GDM1 (cell line): Measurements from ENCODE around the gene STARD13.
"Not testable (repeated sequence)": the region's sequence is repeated elsewhere in the genome, so short reads cannot be mapped to it uniquely, and the experiment has no call there.

Experiments used
- DNase-seq: peaks from one replicate; lab custom pipeline; 2025; lab: John Stamatoyannopoulos, UW

Gene STARD13

DNA sequence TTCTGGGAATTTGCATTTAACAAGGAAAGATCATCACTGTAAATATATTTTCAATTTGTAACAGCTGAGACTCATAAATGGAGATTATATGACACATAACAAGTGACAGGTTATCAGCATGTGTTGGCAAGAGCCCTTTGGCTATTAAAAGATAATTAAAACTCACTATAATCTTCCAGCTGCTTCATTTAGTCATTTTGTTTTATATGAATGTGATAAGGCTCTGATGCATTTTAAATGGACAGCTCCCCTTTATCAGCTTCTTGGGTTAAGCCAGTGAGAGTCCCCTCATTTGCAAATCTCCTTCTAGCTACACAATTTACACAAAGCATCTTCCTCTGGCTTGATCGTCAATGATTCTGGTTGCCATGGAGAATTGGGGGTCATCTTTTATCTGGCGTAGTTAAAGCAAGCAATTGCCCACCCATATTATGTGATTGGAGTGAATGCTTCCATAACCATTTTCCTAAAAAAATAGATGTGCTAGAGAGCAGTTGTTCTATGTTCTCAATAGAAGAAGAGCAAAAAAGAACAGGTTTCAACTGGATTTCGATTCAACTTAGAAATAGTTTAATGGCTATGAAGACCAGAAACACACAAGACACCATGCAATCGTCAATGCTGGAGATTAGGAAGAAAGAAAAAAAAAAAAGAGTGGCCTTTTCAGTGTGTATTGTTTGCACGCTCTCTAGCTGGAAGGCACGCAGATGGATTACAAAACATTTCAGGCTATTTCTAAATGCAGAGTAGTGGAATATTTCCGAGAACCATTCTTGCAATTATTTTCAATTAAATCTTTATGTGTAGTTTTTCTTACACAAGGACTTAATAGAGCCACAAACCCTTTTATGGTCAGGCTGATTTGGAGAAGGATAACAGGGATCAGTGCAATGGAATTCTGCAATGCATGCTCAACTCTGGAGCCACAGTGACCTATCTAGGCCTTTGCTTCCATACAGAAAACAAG is 27.4 kb downstream of the STARD13 start:
- DNase-seq = no peak

DNA sequence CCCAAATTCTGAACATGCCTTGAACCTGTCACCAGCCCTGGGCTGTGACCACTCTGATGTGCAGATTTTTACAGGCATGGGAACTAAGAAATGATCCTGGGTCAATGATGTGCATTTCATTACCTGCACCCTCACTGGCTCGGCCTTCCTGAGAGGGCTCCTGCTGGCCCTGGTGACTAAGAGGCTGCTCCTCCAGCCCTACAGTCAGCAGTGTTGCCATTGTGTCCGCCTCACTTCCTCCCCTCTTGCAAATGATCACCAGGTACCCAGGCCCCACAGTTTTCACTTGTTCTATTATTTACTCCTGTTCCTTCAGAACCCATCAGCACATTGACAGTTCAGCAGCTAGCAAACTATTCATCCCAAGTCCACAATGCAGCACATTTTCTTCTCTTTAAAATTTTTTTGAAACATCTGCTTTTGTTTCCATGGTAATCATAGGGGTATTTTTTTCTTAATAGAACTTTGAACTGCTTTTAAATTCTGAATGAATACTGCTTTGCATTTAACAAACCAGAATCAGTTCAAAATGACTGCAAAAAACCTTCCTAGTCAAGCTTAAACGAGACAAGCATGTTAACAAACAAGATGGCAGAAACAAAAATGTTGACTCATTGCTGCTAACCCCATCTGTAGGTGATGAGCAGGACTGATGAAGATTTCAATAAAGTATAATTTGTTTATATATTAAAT is 29.3 kb downstream of the STARD13 start:
- DNase-seq = no peak

DNA sequence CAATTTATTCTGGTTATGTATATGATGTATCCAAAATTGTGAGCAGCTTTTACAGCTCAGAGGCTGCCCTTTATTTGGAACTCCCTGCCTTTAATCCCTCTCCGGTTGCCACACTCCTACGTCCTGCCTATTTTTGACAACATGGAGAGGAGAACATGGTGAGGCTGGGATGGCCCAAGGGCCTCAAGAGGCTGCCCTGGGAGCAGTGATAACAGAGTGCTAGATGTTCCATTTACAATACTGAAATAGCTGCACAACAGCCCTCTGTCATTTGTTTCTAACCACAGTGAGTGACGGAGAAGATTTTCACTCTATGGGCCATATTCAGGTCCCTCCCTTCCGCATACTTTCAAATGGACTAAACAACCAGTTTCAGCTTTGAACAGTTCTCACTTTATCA is 33.4 kb downstream of the STARD13 start:
- DNase-seq = no peak

DNA sequence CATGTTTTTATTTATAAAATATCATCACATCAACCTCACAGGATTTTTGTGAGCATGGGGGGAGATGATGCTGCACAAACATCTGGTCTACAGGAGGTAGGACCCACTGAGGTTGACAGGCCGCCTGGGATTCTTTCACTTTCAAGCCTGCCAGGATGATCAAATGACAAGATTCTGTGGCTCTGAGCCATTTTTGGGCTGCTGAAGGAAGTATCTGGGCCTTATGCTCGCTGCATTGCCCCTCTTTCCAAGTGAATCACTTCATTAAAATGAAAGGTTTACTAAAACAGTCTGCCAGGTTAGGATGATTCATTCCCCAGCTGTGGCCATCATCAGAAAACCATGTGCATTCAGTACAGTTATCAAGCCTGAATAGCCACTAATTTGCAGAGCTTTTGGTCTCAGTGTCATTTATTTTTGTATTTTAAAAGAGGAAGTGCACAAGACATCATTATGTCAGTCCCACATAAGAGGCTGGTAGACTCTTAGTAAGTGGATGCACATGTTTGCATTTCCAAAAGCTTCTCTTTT is 34.4 kb downstream of the STARD13 start:
- peak; percentile 66 for DNase-seq

DNA sequence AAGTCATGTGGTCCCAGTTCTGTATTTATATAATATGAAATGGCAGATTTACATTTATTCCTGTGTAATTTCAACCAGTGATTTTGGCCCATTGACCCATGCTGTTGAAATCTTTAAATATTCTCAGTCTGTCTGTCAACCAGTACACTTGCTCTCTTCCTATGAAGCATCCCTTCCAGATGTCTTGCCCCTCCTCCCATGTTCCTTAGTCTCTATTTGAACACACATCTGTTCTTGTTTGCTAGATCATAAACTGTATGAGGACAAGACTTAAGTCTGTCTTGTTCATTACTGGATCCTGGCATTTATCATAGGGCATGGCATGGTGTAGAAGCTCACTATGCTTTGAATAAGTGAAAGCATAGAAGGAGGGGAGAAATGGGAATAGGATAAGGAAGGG is 34.9 kb downstream of the STARD13 start:
- no peak for DNase-seq

DNA sequence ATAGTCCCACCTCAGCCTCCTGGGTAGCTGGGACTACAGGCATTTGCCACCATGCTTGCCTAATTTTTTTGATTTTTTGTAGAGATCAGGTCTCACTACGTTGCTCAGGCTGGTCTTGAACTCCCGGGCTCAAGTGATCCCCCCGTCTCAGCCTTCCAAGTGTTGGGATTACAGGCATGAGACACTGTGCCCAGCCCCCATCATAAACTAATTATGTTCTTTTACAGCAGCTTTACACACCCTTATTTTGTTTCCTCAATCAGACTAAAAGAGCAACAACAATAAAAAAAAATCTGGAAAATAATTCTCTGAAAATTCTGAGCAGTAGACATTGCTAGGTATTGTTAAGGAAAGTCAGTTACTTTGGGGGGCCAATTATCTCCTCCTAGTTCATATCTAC is 35.7 kb downstream of the STARD13 start:
- DNase-seq = no peak

DNA sequence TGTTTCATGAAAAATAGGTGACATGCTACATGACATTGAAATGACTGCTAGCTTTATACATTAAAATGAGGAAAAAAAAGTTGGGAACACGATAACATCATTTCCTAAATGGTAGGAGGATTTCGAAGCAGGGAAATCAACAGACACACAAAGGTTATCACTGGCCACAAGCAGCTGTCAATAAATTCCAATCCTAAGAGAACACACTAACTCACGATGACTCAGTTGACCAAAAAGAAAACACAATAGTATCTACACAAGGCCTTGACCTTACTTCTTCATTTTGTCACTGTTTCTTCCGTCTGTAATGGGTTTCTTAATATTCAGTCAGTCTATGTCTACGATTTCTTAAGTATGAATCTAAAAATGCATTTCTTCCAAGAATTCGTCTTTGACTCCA is 36.5 kb downstream of the STARD13 start:
- DNase-seq = no peak

DNA sequence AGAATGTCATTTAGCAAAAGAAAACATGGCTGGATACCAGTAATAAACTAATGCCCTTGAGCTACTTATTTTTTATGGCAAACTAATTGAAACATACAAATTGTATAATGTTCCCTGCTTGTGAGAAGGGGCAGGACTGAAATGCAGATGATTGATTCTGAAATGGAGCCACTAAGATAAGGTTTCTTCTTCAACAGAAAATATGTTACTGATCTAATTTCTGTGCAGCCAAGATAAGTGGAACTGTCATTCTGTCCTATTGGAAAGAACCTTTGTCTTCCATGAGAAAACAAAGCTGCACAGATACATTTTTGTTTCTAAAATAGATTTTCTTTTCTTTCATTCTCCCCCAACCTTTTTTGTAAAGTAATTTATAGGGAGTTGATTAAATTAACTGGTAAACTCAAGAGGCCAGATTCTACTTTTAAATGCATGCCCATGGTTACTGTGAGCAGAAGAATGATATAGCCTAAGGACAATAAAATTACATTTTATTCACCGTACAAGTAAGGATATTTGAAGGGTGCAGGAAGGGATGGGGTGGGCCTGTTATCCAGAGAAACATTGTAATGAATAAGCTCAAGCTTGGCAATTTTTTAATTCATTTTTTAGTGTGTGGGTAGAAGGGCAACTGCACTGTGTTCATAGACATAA is 39.9 kb downstream of the STARD13 start:
- no peak for DNase-seq

DNA sequence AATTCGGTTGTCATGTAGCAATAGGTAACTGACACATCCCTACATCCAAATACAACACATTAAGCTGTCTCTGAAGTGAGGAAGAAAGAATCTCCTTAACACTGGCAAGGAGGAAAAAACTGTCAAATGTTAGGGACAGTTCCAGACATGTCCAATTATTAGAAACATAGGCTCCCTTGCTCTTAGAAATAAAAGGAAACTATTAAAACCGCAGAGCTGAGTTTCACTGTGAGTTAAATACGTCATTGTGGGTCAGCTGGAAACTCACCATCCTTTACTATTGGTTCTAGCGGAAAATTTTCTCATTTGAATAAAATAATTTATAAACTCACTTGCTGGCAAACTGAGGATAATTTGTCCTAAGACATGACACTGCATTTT is 40.7 kb downstream of the STARD13 start:
- DNase-seq = no peak

DNA sequence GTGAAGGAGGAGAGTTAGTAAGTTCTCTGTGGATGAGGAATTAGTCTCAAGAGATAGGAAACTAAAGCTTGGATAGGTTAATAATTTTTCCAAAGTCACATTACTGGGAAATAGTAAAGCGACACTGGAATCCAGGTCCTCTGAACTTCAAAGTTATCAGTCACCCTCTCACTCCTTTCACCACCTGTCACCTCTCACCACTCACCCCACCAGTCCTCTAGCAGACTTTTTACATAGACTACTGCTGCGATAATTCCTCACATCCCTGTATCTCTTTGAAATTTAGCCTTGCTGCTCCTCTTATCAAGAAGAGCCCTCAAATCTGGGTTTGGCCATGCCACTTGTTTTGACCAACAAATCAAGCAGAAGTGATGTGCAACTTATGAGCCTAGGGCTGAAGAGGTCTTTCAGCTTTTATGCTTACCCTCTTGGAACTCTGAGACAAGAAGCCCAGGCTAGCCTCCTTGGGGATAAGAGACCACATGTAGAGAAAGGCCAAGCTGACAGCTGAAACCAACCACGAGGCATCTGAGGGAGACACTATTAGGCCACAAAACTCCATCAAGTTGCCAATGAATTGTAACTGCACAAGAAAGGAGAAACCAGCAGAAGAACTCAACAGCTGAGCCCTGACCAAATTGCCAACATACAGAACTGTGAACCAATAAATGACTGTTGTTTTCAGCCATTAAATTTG is 41.2 kb downstream of the STARD13 start:
- no peak for DNase-seq

DNA sequence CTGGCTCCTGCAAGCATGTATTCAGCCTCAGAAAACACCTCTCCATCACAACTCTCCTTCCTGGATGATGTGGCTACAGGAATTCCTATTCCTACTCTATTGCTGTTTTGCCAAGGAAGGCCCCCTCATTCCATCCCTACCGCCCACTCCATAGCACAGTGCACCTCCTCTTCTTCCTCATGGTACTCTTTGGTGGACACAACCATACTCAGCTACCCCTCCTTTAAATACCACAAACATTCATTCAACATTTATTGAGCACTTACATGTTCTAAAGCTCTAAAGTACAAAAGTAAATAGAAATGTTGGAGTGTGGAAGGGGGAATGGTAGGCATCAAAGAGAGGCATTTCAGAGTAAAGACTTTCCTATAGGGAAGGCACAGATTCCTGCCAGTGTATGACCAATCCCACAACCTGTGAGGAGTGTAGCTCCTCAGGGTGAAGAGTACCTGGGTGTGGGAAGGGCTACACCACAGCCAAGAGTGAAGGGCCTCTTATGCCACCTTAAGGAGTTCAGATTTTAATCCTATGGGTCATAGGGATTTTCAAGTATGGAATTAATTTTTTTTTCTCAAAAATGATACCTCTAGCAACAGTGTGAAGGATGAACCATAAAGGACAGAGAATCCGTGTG is 42.5 kb downstream of the STARD13 start:
- no peak for DNase-seq

DNA sequence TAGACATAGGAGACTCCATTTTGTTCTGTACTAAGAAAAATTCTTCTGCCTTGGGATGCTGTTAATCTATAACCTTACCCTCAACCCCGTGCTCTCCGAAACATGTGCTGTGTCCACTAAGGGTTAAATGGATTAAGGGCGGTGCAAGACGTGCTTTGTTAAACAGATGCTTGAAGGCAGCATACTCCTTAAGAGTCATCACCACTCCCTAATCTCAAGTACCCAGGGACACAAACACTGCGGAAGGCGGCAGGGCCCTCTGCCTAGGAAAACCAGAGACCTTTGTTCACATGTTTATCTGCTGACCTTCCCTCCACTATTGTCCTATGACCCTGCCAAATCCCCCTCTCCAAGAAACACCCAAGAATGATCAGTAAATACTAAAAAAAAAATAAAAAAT is 43.2 kb downstream of the STARD13 start:
- DNase-seq = not testable (repeated sequence)

DNA sequence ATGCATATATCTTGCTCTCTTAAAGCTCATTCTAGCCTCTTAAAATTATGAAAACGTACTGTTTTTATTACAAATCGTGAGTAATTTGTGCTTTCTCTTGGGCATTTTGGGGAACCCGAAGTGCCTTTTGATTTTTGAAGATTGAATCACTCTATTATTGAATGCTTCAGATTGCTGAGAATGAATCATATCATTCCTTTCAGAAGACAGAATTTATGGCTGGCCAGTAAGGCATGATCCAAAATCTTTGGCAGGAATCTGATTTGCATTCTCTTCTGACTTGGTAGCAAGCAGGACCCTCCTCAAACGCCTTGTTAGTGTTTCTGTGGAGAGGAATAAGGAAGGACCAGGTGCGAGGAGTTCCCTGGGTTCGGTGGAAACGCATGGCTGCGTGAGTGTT is 49.5 kb downstream of the STARD13 start:
- DNase-seq = no peak

DNA sequence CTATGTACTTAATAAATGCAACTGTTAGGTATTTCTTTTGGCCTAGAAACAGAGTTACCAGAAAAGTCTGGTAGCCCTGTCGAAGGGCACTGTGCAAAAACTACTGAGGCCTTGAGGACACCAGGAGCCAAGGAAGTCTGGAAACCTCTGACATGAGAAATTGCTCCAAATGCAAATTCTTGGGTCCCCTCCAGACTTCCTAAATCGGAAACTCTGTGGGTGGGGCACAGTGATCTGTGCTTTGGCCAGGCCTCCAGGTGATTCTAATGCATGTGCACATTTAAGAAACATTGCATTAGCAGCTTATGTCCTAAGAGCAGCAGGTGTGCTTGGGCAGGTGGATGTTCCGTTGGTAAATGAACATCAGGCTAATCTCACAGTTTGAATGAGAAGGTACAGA is 50.0 kb downstream of the STARD13 start:
- no peak for DNase-seq

DNA sequence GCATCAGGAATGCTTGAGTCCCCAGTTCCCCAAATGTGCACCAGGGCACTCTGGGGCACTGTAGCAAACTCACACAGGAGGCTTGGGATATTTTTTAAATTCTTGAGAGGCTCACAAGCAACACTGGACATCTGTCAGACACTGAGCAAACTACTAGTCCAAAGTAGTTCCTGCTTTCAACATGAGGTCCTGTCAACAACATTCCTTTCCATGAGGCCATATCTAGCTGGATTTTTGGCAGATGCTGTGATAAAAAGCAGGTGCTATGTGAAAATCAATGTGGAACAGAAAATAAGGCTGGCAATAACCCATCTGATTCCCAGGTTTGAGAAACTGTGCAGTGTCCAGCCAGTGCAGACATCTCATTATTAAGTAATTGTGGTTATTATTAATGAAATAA is 50.5 kb downstream of the STARD13 start:
- DNase-seq = no peak

DNA sequence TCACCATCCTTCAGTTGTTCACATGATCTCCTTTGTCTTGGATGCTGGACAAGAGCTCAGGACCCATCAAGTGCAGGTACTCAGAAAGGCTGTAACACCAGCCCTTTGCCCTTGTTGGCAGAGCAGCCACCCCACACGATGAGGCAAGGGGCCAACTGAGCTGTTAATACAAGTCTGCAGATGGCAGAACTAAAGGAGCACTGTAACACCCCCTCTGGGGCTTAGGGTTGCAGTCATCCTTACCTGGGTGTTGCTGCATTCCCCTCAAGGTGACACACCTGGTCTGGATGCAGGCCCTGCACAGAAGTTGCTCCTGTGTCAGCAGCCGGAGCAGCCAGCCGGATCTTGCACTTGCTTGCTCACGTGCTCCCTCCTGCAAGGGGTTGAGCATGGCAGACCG is 52.0 kb downstream of the STARD13 start:
- no peak for DNase-seq

DNA sequence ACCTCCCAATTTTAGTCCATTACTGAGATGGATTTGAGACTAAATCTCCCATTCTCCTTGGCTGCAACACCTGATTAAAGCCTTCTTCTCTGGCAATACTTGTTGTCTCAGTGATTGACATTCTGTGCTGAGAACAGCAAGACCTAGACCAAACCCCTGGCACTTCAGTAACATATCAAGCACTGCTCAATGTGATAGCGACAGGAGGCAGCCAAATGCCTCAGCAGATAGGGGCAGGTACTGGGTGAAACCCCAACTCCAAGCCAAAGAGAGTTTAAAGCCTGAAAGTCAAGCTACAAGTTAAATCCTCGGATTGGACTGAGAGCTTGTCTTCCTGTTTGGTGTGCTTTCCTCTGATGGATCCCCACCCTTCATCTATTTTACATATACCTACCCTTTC is 52.7 kb downstream of the STARD13 start:
- no peak for DNase-seq

DNA sequence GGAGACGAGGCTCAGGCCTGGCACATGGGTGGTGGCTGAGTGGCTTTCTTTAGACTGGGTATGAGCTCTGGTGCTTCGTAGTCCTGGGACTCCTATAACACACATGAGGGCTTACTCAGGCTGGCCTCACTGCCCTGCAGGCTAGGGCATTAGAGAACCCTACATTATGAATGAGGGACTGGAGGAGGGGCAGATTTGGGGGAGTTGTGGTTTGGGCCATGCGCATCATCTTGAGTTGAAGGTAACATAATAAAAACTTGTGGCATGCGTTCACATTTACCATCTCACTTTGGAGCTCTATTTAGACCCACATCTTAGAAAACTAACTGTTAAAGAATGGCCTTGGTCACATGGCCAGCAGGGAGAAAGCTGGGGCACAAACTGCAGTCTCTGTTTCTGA is 54.2 kb downstream of the STARD13 start:
- no peak for DNase-seq

DNA sequence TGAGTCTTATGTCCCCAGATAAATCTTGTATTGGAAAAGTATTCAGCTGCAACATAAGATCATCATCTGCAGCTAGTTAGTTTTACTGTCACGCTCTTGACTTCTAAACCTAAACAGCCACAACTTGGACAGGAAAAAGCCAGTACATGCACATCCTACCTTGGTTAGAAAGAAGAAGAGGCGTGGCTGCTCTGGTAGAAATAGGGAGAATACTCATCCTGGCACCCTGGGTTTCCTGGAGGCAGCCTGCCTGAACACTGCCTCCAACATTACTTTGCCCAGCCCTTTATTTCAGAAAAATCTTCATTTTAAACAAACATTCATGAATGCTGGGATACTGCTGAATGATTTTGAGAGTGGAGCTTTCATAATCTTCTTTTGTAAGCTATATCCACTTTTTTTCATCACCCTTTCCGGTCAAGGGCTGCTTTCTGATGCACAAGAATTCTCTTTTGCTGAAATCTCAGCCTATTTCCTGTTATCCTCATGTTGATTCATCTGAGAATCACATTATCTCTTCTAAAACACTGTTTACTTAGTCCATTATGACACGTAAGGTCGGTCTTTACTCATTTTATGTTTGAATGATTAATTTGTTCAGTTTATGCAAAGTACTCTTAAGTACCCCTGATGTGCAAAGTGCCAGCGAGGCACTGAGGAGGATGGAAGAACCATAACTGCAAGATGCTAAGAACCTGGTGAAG is 55.2 kb downstream of the STARD13 start:
- no peak for DNase-seq

DNA sequence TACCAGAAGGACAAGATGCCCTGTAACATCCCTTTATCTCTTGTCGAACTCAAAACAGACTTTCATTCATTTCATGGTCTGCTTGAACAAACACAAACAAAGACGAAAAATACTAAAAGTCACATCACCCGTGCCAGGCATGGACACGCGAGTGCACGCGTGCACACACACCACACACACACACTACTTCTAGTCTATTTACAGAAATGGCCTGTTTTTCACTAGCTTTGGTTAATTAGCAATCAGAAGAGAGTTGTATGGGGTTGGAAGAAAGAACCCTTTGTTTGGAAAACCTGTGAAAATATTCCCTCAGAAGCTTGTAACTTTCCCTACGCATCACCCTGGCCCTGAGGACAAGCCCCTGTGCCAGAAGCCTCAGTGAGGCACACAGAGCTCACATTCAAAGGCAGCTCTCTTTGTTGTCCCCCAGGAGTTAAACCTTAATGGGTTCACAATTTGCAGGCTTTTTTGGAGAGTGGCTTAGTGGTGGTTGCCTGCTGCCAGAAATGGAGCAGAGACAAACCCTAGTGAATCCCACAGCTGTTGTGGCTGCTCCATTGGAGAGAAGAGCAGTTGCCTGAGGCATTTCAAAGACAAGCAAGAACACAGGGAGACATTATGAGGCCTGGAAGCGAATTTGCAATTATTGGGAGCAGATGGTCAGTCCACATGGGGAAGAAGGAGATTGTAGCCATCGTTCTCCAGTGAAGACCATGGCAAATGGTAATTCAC is 55.9 kb downstream of the STARD13 start:
- DNase-seq = no peak
